Breast epithelium (tissue), 4 donors: Measurements from ENCODE around the gene TMEM229B. TPM values are rescaled to one million over a fixed set of nuclear protein-coding genes. Genes with fewer than 3 reads are reported as not detected.

Experiments
- DNase-seq, 2 donors: peaks; one replicate each; pipeline ENCODE4 v3.0.0-alpha.2; 2019; ENCODE audit warnings: low spot score in 2 of 2
- H3K27ac ChIP-seq, 2 donors: fragments of 200-600 bp; sonication (generic) in 1 of 2; one replicate each; pipeline ENCODE4 v1.5.1; 2016 to 2019; ENCODE audit warnings: mild to moderate bottlenecking in 1 of 2
- H3K27me3 ChIP-seq, 2 donors: fragments of 200-600 bp; sonication (generic) in 1 of 2; one replicate each; pipeline versions ENCODE4 v1.5.1 to v1.6.0; 2017 to 2019; ENCODE audit warnings: control low read depth in 1 of 2, mild to moderate bottlenecking in 1 of 2
- H3K36me3 ChIP-seq: fragments of 200-600 bp; one replicate; pipeline ENCODE4 v1.5.1; 2019
- H3K4me1 ChIP-seq, 2 donors: fragments of 200-600 bp; sonication (generic); one replicate each; pipeline ENCODE4 v1.5.1; 2016 to 2019; ENCODE audit warnings: control low read depth in 1 of 2
- H3K4me3 ChIP-seq, 3 donors: fragments of 200-600 bp; sonication (generic); 1 replicate in 2 of 3; 2 replicates in 1 of 3; pipeline ENCODE4 v1.5.1; 2016 to 2019; ENCODE audit warnings: mild to moderate bottlenecking in 3 of 3, moderate library complexity in 2 of 3
- H3K9me3 ChIP-seq, 2 donors: fragments of 200-600 bp; sonication (generic) in 1 of 2; one replicate each; pipeline ENCODE4 v1.5.1; 2016 to 2019; ENCODE audit warnings: control low read depth in 1 of 2
- POLR2A ChIP-seq: fragments of 450-650 bp; IDR thresholded peaks from one replicate; pipeline ENCODE4 v1.6.1; 2016; ENCODE audit warnings: antibody characterized with exemption, mild to moderate bottlenecking, moderate library complexity
- POLR2AphosphoS5 ChIP-seq, 3 donors: sonication (generic); formaldehyde crosslinking; IDR thresholded peaks; one replicate each; pipeline ENCODE4 v1.6.1; 2017; ENCODE audit warnings: antibody characterized with exemption in 3 of 3
- intact Hi-C: fragments of 100-400 bp; cut with DNase I; formaldehyde crosslinking; loops from one replicate; pipeline ENCODE4 v1.15.1; 2023; ENCODE audit warnings: low total_unique reads
- total RNA-seq, 3 donors: library from RNA; depleted of rRNA; stranded (reverse); fragments of >200 nt; gene quantifications; one replicate each; pipeline ENCODE4 v1.1.0, GENCODE V29; 2016
- TF ChIP-seq, protein P1 (sequence below), 3 donors: fragments of 450-650 bp; IDR thresholded peaks; one replicate each; pipeline ENCODE4 v1.5.1; 2016 to 2017; ENCODE audit warnings: antibody characterized with exemption in 3 of 3, mild to moderate bottlenecking in 3 of 3, moderate library complexity in 3 of 3

Gene TMEM229B
- total RNA-seq, 3 donors from 2014 or later, result 0.64 to 10.2 (median 6.0) TPM

DNA sequence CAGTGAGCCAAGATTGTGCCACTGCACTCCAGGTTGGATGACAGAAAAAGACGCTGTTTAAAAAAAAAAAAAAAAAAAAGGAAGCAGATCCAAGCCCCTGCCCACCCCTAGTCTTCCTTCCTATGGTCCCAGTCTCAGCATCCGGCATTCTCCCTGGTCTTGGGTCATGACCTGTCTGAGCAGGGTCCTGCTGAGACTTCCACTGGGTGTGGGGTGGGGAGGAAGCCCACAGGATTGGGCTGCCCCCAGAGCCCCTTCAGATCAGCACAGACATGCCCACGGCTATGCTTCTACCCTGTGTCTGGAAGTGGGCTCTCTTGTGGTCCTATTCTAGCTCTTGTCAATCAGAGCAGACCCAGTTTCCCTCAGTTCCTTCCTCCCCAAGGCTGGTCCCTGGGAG is 64.0 kb downstream of the TMEM229B start:
- H3K4me3 ChIP-seq, result no peak overlapping the region
- H3K27ac ChIP-seq, result no peak overlapping the region
- H3K36me3 ChIP-seq, result no peaks in the 10 kb centered on the region
- no peaks in the 10 kb centered on the region for H3K9me3 ChIP-seq
- intact Hi-C loops, result loop anchor here (10.0 kb wide), 1 partner anchor 150 kb away; no protein-coding TSS in a partner anchor
- no peaks in the 10 kb centered on the region for H3K4me1 ChIP-seq
- TF ChIP-seq POLR2A (no peak), POLR2AphosphoS5 (IDR thresholded peaks at IDR 0.05) (no peak)
- TF ChIP-seq, protein P1, sequence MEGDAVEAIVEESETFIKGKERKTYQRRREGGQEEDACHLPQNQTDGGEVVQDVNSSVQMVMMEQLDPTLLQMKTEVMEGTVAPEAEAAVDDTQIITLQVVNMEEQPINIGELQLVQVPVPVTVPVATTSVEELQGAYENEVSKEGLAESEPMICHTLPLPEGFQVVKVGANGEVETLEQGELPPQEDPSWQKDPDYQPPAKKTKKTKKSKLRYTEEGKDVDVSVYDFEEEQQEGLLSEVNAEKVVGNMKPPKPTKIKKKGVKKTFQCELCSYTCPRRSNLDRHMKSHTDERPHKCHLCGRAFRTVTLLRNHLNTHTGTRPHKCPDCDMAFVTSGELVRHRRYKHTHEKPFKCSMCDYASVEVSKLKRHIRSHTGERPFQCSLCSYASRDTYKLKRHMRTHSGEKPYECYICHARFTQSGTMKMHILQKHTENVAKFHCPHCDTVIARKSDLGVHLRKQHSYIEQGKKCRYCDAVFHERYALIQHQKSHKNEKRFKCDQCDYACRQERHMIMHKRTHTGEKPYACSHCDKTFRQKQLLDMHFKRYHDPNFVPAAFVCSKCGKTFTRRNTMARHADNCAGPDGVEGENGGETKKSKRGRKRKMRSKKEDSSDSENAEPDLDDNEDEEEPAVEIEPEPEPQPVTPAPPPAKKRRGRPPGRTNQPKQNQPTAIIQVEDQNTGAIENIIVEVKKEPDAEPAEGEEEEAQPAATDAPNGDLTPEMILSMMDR (IDR thresholded peaks at IDR 0.05), result no peak
- H3K27me3 ChIP-seq, result no peaks in the 10 kb centered on the region
- no peak for DNase-seq

DNA sequence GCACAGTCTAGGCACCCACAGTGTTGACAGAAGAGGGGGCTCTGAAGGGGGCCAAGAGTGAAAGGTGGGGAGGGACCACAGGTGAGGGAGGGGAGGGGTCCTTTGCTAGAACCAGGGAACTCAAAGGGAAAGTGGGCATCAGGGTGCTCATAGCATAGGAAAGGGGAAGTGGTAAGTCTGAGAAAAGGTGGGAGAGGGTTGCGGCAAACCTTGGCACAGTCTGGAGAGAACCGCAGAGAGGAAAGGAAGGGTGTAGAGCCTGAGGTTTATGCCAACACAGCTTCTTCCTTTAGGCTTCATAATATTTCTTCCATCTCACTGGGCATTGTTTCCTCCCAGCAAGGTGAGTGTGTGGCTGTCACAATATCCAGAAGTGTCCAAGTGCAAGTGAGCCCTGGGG is 65.1 kb downstream of the TMEM229B start:
- DNase-seq, result no peak
- TF ChIP-seq POLR2A, result no peak
- TF ChIP-seq, protein P1 (IDR thresholded peaks at IDR 0.05), result no peak
- TF ChIP-seq POLR2AphosphoS5 (IDR thresholded peaks at IDR 0.05), result no peak
- intact Hi-C loops, result loop anchor here (10.0 kb wide), 1 partner anchor 151 kb away; no protein-coding TSS in a partner anchor

DNA sequence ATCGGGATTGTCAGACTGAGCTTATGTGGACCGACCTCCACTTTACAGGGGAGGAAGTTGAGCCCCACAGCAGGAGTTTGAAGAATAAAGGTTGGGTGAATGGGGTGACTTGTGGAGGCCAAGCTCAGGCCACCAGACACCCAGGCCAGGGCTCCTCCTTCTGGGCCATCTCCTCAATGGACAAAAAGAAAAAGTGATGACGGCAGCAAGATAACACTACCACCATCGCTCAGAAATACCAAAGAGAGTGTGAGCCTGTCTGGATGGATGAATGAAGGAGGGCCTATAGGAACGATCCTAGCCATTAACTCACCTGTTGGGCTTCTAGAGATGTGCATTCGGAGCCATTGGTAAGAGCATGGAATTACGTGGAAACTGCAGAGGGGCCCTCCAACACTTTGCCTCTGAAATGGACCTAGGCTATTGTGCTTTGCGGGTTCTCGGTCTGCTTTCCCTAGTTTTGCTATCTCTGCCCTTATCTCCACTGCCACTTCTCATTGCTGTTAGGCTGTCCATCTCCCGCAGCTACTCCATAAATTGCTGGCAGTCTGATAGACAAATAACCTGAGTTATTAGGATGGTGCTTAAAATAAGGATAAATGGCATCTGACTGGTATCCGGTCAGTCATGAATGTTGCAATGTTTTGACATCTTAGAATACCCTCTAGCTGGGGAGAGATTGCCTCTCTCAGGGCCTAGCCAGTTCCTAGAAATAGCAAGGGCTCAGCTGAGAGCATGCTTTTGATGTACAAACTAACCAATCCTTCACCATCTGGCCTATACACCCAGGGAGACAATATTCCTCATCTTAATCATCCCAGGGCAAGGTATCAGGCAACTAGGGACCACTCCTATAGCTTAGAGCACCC is 66.9 kb downstream of the TMEM229B start:
- Histone ChIP-seq H3K27ac (no peak overlapping the region), H3K4me3 (no peak overlapping the region), H3K9me3 (no peaks in the 10 kb centered on the region), H3K27me3 (no peaks in the 10 kb centered on the region), H3K4me1 (no peaks in the 10 kb centered on the region), H3K36me3 (no peaks in the 10 kb centered on the region)
- TF ChIP-seq POLR2AphosphoS5 (IDR thresholded peaks at IDR 0.05) (no peak), POLR2A (no peak)
- TF ChIP-seq, protein P1 (IDR thresholded peaks at IDR 0.05), result no peak
- intact Hi-C loops, result loop anchor here (10.0 kb wide), 1 partner anchor 153 kb away; no protein-coding TSS in a partner anchor
- no peak for DNase-seq

More for the DNA sequence above, 65.1 kb downstream of the TMEM229B start:
- Histone ChIP-seq H3K9me3 (no peaks in the 10 kb centered on the region), H3K4me3 (no peak overlapping the region), H3K27me3 (no peaks in the 10 kb centered on the region), H3K36me3 (no peaks in the 10 kb centered on the region), H3K4me1 (no peaks in the 10 kb centered on the region), H3K27ac (no peak overlapping the region)

Other genes starting within 250 kb of the TMEM229B start
- 10 to 100 TPM; 15.4 to 41.3 (median 27.2) TPM for gene PALS1, start 247.3 kb downstream of the TMEM229B start, total RNA-seq
- 100 to 1,000 TPM in 1 of 3 donors, 10 to 100 TPM in 2; 58.0 to 102 (median 75.2) TPM for gene ATP6V1D, start 128.9 kb downstream of the TMEM229B start, total RNA-seq
- 100 to 1,000 TPM in 1 of 3 donors, 10 to 100 TPM in 2; 63.9 to 107 (median 89.4) TPM for gene EIF2S1, start 128.4 kb downstream of the TMEM229B start, total RNA-seq
- gene PLEK2, start 76.6 kb downstream of the TMEM229B start, total RNA-seq, result 1 to 10 TPM in 2 of 3 donors, not detected in 1; 3.4 to 5.2 TPM
- gene PLEKHH1, start 44.6 kb upstream of the TMEM229B start, total RNA-seq, result 10 to 100 TPM in 2 of 3 donors, 1 to 10 TPM in 1; 2.9 to 18.9 (median 14.7) TPM
- 10 to 100 TPM; 32.8 to 37.6 (median 33.8) TPM for gene PIGH, start 111.5 kb upstream of the TMEM229B start, total RNA-seq
- gene ARG2, start 131.2 kb upstream of the TMEM229B start, total RNA-seq, result 1 to 10 TPM; 2.9 to 5.2 (median 4.4) TPM
- 100 to 1,000 TPM in 1 of 3 donors, 10 to 100 TPM in 2; 62.8 to 169 (median 80.6) TPM for gene VTI1B, start 185.9 kb upstream of the TMEM229B start, total RNA-seq
- 10 to 100 TPM; 25.3 to 57.5 (median 42.3) TPM for gene RDH11, start 207.0 kb upstream of the TMEM229B start, total RNA-seq
- gene RDH12, start 213.2 kb upstream of the TMEM229B start, total RNA-seq, result not detected